ENCODE measurements around the gene TRIM38.
A peak's percentile ranks its signal among the peaks of the same experiment; 100 is the strongest.

The TRIM38 gene

DNA sequence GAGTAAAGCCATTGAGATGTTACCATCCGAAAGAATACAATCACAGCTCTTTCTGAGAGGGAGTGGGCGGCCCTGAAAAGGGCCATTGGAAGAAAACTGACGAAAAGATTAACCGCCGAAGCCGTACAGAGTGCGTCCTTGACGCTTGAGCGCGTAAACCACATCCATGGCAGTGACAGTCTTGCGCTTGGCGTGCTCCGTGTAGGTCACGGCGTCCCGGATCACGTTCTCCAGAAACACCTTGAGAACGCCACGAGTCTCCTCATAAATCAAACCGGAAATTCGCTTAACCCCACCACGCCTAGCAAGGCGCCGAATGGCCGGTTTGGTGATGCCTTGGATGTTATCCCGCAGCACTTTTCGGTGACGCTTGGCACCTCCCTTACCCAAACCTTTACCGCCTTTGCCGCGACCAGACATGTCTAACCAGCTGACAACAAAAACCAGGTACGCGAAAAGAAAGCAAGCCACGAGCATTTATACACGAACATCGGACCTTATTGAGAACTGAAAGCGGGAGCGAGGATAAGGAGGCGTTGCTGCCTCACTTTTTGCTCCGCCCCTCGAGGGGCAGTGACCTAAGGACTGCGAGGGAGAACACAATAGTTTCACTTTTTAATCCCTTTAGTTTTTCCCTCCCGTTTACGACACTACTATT, 64.4 kb downstream of the TRIM38 start:
- peak; percentile 98 for DNase-seq (ENCODE audit: low spot score)

- DNase-seq (ENCODE audit: low spot score), result no peak
These were observed 65.0 kb downstream of the TRIM38 start for GRCh38 chr6:26027491-26028211.

GRCh38 chr6:26028212-26028745, 65.7 kb downstream of the TRIM38 start:
- DNase-seq (ENCODE audit: low spot score), result no peak

DNA sequence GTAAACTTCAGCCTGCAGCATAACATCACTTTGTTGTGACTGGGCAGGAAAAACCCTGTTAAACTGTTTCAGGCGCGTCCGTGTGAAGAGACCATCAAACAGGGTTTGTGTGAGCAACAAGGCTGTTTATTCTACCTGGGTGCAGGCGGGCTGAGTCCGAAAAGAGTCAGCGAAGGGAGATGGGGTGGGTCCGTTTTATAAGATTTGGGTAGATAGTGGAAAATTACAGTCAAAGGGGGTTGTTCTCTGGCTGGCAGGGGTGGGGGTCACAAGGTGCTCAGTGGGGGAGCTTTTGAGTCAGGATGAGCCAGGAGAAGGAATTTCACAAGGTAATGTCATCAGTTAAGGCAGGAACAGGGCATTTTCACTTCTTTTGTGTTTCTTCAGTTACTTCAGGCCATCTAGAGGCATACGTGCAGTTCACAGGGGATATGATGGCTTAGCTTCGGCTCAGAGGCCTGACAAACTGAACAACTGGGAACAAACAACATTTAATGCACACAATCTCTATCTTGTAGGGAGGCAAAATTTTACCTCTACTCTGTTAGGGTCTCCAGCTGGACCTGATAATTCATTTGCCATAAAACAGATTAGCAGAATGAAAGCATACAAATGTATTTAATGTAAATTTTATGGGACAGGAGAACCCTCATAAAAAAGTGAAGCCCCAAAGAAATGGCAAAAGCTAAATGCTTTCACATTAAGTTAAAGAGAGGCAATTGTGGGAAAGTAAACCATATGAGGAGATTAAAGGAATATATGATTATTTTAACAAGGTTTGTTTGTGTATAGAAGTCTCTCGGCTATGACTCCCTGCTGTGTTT, 66.4 kb downstream of the TRIM38 start:
- DNase-seq (ENCODE audit: low spot score), result no peak

GRCh38 chr6:26029570-26029856, 66.9 kb downstream of the TRIM38 start:
- no peak for DNase-seq (ENCODE audit: low spot score)

DNA sequence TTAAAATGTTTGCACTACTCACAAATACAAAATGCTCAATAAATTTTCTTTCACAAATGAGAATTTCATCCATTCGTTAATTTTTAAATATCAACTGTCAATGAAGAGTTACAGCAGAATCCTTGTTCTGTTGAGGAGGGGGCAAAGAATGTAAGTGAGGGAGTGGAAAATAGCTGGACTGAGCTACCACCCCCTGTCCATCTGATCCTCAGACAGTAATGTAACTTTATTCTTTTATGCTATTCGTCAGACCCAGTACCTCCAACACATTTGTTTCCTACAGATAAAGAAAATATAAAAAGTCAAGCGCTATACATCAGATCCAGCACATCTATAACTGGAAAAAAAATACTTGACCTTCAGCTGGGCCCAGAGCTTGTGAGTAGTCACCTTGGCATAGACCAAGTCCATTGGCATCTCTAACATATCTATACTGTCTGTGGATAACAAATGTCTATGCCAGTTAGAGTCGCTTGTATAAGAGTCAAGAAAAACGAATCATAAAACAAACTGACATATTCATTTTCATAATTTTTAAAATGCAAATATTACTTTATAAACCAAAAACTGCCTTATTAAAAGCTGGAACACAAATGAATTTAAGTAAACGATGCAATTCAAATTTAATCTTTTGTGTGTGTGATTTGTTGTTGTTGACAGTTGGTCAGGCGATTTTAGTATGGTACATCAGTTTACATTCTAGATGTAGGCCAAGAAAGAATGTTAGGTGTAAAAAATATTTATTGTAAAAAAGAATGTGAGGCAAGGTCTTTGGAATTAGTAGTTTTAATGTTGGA, 67.5 kb downstream of the TRIM38 start:
- DNase-seq (ENCODE audit: low spot score), result no peak

GRCh38 chr6:26030716-26031115, 68.1 kb downstream of the TRIM38 start:
- DNase-seq (ENCODE audit: low spot score), result peak; percentile 38

DNA sequence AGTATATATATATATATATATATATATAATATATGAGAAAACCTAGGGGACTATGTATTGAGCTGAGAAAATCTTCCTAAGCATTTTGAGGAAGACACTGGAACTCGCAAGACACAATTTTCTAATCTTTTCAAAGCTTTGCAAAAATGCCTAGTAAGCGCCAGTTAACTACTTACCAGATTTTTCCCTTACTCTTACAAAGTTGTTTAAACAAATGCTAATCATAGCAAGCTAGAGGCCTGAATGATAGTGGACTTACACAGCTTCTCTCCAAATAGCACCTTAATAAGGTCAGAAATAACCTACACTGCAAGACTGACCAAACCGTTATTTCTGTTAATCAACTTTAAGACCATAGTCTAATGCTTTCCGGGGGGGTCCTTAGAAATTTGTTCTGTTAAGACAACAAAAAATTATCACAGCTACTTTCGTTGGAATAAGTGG, 68.6 kb downstream of the TRIM38 start:
- no peak for DNase-seq (ENCODE audit: low spot score)

GRCh38 chr6:26031595-26032339, 69.2 kb downstream of the TRIM38 start:
- DNase-seq (ENCODE audit: low spot score), result peak; percentile 97

- peak; percentile 62 for DNase-seq (ENCODE audit: low spot score)
These were observed 69.9 kb downstream of the TRIM38 start for GRCh38 chr6:26032340-26033084.

GRCh38 chr6:26033085-26033940, 70.7 kb downstream of the TRIM38 start:
- peak; percentile 94 for DNase-seq (ENCODE audit: low spot score)

DNA sequence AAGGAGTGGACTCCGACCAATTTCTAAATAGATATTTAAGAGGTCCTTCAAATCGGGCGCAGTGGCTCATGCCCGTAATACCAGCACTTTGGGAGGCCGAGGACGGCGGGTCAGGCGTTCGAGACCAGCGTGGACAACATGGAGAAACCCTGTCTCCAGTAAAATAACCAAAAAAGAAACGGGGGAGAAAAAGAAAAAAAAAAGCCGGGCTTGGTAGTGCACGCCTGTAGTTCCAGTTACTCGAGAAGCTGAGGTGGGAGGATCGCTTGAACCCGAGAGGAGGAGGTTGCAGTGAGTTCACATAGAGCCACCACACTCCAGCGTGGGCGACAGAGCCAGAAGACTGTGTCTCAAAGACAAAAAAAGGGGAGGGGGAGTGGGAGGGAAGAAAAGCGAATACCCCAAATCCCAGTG, 71.3 kb downstream of the TRIM38 start:
- DNase-seq (ENCODE audit: low spot score), result peak; percentile 51

DNA sequence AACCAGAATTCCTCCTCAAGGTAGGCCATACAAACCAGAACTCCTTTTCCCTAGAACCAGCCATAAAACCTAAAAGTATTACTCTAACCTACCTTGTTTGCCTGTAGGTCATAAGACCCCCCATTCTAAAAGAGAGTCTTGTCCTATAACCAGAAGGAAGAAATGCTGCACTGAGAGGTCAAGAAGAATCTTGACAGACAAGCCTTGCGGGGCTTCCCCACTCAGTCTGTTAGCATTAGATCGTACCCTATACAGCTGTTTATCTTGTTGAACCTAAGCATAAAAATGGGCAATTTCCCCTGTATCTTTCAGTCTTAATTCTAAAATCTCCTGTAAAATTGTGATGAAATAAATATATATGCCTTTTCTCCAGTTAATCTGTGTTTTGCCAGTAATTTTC, 72.3 kb downstream of the TRIM38 start:
- DNase-seq (ENCODE audit: low spot score), result no peak
